ENCODE data around the gene KAZN. TPM values are rescaled to one million over a fixed set of nuclear protein-coding genes. Genes with fewer than 3 reads are reported as not detected.

The KAZN gene
- polyA plus RNA-seq, 1 donor from 2014 or later, result 20.6 TPM

DNA sequence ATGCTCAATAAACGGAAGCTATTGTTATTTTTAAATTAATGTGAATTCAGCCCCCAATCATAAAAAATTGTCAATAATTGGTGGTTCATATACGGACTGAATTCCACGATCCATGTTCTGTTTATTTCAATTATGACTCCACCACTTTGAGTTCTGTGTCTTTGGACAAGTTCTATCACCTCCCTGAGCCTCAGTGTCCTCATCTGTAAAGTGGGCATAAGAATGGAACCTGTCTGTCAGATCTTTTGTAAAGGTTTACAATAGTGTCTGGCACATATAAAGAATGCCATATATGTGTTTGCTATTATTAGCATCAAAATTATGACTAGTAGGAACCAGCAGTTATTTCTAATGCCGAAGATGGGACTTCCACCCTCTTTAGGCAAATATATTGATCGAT, 183.3 kb downstream of the KAZN start:
- Histone ChIP-seq H3K79me2 (replicated peaks; ENCODE audit: insufficient read depth, low read length) (no peaks in the 10 kb centered on the region), H3K9me3 (ENCODE audit: low read length) (no peaks in the 10 kb centered on the region), H3K9ac (ENCODE audit: low read length) (no peak overlapping the region), H4K20me1 (ENCODE audit: insufficient read depth) (no peaks in the 10 kb centered on the region), H3F3A (ENCODE audit: insufficient read depth, low read length, poor library complexity, severe bottlenecking) (no peaks in the 10 kb centered on the region), H3K4me2 (ENCODE audit: low read length) (no peak overlapping the region), H3K27ac (ENCODE audit: low read length) (no peak overlapping the region), H2AFZ (ENCODE audit: low read depth, low read length) (no peak overlapping the region), H3K9me2 (ENCODE audit: insufficient read depth, low read length) (no peaks in the 10 kb centered on the region), H3K27me3 (ENCODE audit: insufficient read depth, low read depth, low read length) (no peaks in the 10 kb centered on the region), H3K36me3 (ENCODE audit: insufficient read depth, low read length) (no peaks in the 10 kb centered on the region), H3K4me3 (ENCODE audit: low read length) (no peak overlapping the region)
- TF ChIP-seq TAF1 (IDR thresholded peaks at IDR 0.05; ENCODE audit: low read depth) (no peak), MXI1 (conservative IDR thresholded peaks at IDR 0.05; ENCODE audit: poor library complexity, severe bottlenecking) (no peak), EZH2 (IDR thresholded peaks at IDR 0.05; ENCODE audit: borderline replicate concordance, insufficient read depth, low read length, poor library complexity, severe bottlenecking) (no peak), RAD21 (conservative IDR thresholded peaks at IDR 0.05) (no peak), SMC3 (conservative IDR thresholded peaks at IDR 0.05; ENCODE audit: poor library complexity) (no peak), EP300 (conservative IDR thresholded peaks at IDR 0.05; ENCODE audit: poor library complexity, severe bottlenecking) (no peak), POLR2AphosphoS5 (IDR thresholded peaks at IDR 0.05) (no peak)
- TF ChIP-seq, protein P1, sequence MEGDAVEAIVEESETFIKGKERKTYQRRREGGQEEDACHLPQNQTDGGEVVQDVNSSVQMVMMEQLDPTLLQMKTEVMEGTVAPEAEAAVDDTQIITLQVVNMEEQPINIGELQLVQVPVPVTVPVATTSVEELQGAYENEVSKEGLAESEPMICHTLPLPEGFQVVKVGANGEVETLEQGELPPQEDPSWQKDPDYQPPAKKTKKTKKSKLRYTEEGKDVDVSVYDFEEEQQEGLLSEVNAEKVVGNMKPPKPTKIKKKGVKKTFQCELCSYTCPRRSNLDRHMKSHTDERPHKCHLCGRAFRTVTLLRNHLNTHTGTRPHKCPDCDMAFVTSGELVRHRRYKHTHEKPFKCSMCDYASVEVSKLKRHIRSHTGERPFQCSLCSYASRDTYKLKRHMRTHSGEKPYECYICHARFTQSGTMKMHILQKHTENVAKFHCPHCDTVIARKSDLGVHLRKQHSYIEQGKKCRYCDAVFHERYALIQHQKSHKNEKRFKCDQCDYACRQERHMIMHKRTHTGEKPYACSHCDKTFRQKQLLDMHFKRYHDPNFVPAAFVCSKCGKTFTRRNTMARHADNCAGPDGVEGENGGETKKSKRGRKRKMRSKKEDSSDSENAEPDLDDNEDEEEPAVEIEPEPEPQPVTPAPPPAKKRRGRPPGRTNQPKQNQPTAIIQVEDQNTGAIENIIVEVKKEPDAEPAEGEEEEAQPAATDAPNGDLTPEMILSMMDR (IDR thresholded peaks at IDR 0.05; ENCODE audit: poor library complexity, severe bottlenecking), result no peak
- TF ChIP-seq, protein P2, sequence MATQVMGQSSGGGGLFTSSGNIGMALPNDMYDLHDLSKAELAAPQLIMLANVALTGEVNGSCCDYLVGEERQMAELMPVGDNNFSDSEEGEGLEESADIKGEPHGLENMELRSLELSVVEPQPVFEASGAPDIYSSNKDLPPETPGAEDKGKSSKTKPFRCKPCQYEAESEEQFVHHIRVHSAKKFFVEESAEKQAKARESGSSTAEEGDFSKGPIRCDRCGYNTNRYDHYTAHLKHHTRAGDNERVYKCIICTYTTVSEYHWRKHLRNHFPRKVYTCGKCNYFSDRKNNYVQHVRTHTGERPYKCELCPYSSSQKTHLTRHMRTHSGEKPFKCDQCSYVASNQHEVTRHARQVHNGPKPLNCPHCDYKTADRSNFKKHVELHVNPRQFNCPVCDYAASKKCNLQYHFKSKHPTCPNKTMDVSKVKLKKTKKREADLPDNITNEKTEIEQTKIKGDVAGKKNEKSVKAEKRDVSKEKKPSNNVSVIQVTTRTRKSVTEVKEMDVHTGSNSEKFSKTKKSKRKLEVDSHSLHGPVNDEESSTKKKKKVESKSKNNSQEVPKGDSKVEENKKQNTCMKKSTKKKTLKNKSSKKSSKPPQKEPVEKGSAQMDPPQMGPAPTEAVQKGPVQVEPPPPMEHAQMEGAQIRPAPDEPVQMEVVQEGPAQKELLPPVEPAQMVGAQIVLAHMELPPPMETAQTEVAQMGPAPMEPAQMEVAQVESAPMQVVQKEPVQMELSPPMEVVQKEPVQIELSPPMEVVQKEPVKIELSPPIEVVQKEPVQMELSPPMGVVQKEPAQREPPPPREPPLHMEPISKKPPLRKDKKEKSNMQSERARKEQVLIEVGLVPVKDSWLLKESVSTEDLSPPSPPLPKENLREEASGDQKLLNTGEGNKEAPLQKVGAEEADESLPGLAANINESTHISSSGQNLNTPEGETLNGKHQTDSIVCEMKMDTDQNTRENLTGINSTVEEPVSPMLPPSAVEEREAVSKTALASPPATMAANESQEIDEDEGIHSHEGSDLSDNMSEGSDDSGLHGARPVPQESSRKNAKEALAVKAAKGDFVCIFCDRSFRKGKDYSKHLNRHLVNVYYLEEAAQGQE (IDR thresholded peaks at IDR 0.05; ENCODE audit: borderline replicate concordance), result no peak

DNA sequence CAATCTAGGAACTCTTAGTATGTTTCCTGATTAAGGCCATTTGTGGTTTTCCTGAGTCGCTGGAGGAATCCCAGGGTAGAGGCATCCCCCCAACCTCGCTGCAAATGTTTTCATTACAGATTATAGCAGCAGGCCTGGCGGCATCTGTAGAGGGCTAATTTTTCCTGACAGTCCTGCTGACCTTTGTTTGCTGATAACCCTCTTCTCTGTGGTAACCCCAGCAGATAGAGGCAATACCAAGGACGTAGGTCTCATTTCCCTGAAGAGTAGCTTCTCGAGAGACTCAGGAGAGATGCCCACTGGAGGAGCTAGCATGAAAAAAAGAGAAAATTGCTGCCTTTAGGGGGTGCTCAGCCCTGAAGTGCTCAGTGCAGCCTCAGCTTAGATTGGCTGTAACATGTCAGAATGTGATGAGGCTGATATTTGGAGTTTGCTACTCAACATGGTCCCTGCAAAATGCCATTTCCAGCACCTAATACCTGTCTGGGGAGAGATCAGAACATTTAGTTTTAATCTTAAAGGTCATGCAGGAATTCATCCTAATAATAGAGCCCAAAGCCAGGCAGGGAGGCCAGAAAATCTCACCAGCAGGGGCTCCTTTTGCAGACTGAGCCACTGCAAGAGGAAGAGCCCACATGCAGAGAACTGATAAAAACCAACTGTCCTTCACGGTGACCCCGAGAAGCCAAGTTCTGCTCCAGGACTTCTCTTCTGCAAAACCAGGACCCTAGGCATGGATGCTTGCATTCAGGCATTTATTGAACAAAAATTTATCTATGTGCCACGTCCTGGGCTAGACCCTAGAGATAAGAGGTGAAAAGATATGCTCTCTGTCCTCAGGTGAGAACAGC, 184.5 kb downstream of the KAZN start:
- H3K79me2 ChIP-seq (replicated peaks; ENCODE audit: insufficient read depth, low read length), result no peaks in the 10 kb centered on the region
- no peaks in the 10 kb centered on the region for H3K9me2 ChIP-seq (ENCODE audit: insufficient read depth, low read length)
- H3K27me3 ChIP-seq (ENCODE audit: insufficient read depth, low read depth, low read length), result no peaks in the 10 kb centered on the region
- no peak overlapping the region for H3K4me3 ChIP-seq (ENCODE audit: low read length)
- H3K9me3 ChIP-seq (ENCODE audit: low read length), result no peaks in the 10 kb centered on the region
- H3K27ac ChIP-seq (ENCODE audit: low read length), result no peak overlapping the region
- no peak overlapping the region for H3K4me2 ChIP-seq (ENCODE audit: low read length)
- no peak for TF ChIP-seq SMC3 (conservative IDR thresholded peaks at IDR 0.05; ENCODE audit: poor library complexity)
- TF ChIP-seq, protein P2 (IDR thresholded peaks at IDR 0.05; ENCODE audit: borderline replicate concordance), result no peak
- no peak for TF ChIP-seq MXI1 (conservative IDR thresholded peaks at IDR 0.05; ENCODE audit: poor library complexity, severe bottlenecking)
- TF ChIP-seq, protein P1 (IDR thresholded peaks at IDR 0.05; ENCODE audit: poor library complexity, severe bottlenecking), result peak; percentile 48
- no peak overlapping the region for H2AFZ ChIP-seq (ENCODE audit: low read depth, low read length)
- H4K20me1 ChIP-seq (ENCODE audit: insufficient read depth), result no peaks in the 10 kb centered on the region
- H3K36me3 ChIP-seq (ENCODE audit: insufficient read depth, low read length), result no peaks in the 10 kb centered on the region
- H3K9ac ChIP-seq (ENCODE audit: low read length), result no peak overlapping the region
- no peaks in the 10 kb centered on the region for H3F3A ChIP-seq (ENCODE audit: insufficient read depth, low read length, poor library complexity, severe bottlenecking)
